T-helper 17 cell (primary cell): ENCODE results near the gene POC1A. TPM values are rescaled to one million over a fixed set of nuclear protein-coding genes. Genes with fewer than 3 reads are reported as not detected.
A peak's percentile ranks its signal among the peaks of the same experiment; 100 is the strongest.

Experiments
- ATAC-seq: fragments of 150-1000 bp; cut with Tn5 transposase; 2 replicates; pipeline ENCODE4 v1.10.0; 2021; ENCODE audit warnings: mild to moderate bottlenecking, moderate library complexity
- DNase-seq, 3 donors: peaks; one replicate each; pipeline versions ENCODE4 v3.0.0 to v3.0.0-alpha.2; 2020 to 2021
- H3K9me3 ChIP-seq: one replicate; pipeline ENCODE4 v1.7.0; 2013; ENCODE audit warnings: low read length, mild to moderate bottlenecking; ENCODE audit not compliant: control insufficient read depth, poor library complexity, severe bottlenecking
- H3K27ac Mint-ChIP-seq: one replicate; pipeline ENCODE4 v1.8.0; 2022; ENCODE audit warnings: mild to moderate bottlenecking, moderate library complexity, mixed read lengths
- H3K27me3 Mint-ChIP-seq: one replicate; pipeline ENCODE4 v1.8.0; 2022; ENCODE audit warnings: mixed read lengths
- H3K36me3 Mint-ChIP-seq: one replicate; pipeline ENCODE4 v1.8.0; 2022; ENCODE audit warnings: low read depth, mixed read lengths
- H3K4me1 Mint-ChIP-seq: one replicate; pipeline ENCODE4 v1.8.0; 2022; ENCODE audit warnings: mild to moderate bottlenecking, mixed read lengths
- H3K4me3 Mint-ChIP-seq: one replicate; pipeline ENCODE4 v1.8.0; 2022; ENCODE audit warnings: mild to moderate bottlenecking, moderate library complexity, mixed read lengths
- total RNA-seq, 4 donors: library from RNA in 2 of 4; stranded (reverse) in 2 of 4; gene quantifications; one replicate each; pipeline ENCODE4 v1.2.3 and lab custom pipeline; 2022 to 2026

POC1A gene
- total RNA-seq, 2 donors from 2014 or later: 0.47 to 1.4 TPM

- DNase-seq: no peak
- Mint-ChIP-seq H3K27me3 (no peaks in the 10 kb centered on the region), H3K36me3 (no peaks in the 10 kb centered on the region), H3K27ac (no peak overlapping the region), H3K4me1 (peaks cover 2% of the 10 kb centered on the region), H3K4me3 (no peak overlapping the region)
- ATAC-seq: no peak
- no peaks in the 10 kb centered on the region for H3K9me3 ChIP-seq
Measured at GRCh38 chr3:52124766-52125165, 29.5 kb downstream of the POC1A start.

GRCh38 chr3:52124126-52124525 is 30.1 kb downstream of the POC1A start:
- Mint-ChIP-seq H3K4me3 (no peak overlapping the region), H3K27me3 (no peaks in the 10 kb centered on the region), H3K27ac (no peak overlapping the region), H3K4me1 (peaks cover 2% of the 10 kb centered on the region), H3K36me3 (no peaks in the 10 kb centered on the region)
- no peak for ATAC-seq
- H3K9me3 ChIP-seq: no peaks in the 10 kb centered on the region
- DNase-seq: no peak

GRCh38 chr3:52123106-52123725 is 31.0 kb downstream of the POC1A start:
- H3K4me1 Mint-ChIP-seq: peaks cover 2% of the 10 kb centered on the region
- H3K4me3 Mint-ChIP-seq: no peak overlapping the region
- no peak overlapping the region for H3K27ac Mint-ChIP-seq
- H3K9me3 ChIP-seq: no peaks in the 10 kb centered on the region
- DNase-seq (peak; percentile 66 to 74 (median 66)), ATAC-seq (peak; percentile 97)
- H3K27me3 Mint-ChIP-seq: no peaks in the 10 kb centered on the region
- no peaks in the 10 kb centered on the region for H3K36me3 Mint-ChIP-seq

- peaks cover 2% of the 10 kb centered on the region for H3K4me1 Mint-ChIP-seq
- peak overlapping the region; percentile 34 for H3K27ac Mint-ChIP-seq
- no peaks in the 10 kb centered on the region for H3K27me3 Mint-ChIP-seq
- ATAC-seq (no peak), DNase-seq (no peak)
- no peaks in the 10 kb centered on the region for H3K9me3 ChIP-seq
- no peaks in the 10 kb centered on the region for H3K36me3 Mint-ChIP-seq
- H3K4me3 Mint-ChIP-seq: no peak overlapping the region
Measured at GRCh38 chr3:52122491-52122890, 31.7 kb downstream of the POC1A start.

- DNase-seq: no peak
- Mint-ChIP-seq H3K4me3 (no peak overlapping the region), H3K36me3 (no peaks in the 10 kb centered on the region), H3K27ac (peak overlapping the region; percentile 34), H3K4me1 (peaks cover 2% of the 10 kb centered on the region), H3K27me3 (no peaks in the 10 kb centered on the region)
- no peaks in the 10 kb centered on the region for H3K9me3 ChIP-seq
- ATAC-seq: no peak
Measured at GRCh38 chr3:52121813-52122212, 32.4 kb downstream of the POC1A start.

- Mint-ChIP-seq H3K36me3 (no peaks in the 10 kb centered on the region), H3K4me1 (peaks cover 2% of the 10 kb centered on the region), H3K27me3 (no peaks in the 10 kb centered on the region), H3K27ac (peak overlapping the region; percentile 19), H3K4me3 (no peak overlapping the region)
- ATAC-seq (no peak), DNase-seq (no peak)
- no peaks in the 10 kb centered on the region for H3K9me3 ChIP-seq
Measured at GRCh38 chr3:52121464-52121805, 32.8 kb downstream of the POC1A start.

- H3K27me3 Mint-ChIP-seq: no peaks in the 10 kb centered on the region
- peak overlapping the region; percentile 19 for H3K4me3 Mint-ChIP-seq
- ATAC-seq (no peak), DNase-seq (no peak)
- peaks cover 2% of the 10 kb centered on the region for H3K4me1 Mint-ChIP-seq
- H3K36me3 Mint-ChIP-seq: no peaks in the 10 kb centered on the region
- no peaks in the 10 kb centered on the region for H3K9me3 ChIP-seq
- H3K27ac Mint-ChIP-seq: peak overlapping the region; percentile 19
Measured at GRCh38 chr3:52120556-52121463, 33.4 kb downstream of the POC1A start.

GRCh38 chr3:52119826-52120225 is 34.4 kb downstream of the POC1A start:
- DNase-seq: no peak
- H3K4me1 Mint-ChIP-seq: peaks cover 2% of the 10 kb centered on the region
- ATAC-seq: no peak

GRCh38 chr3:52119099-52119498 is 35.1 kb downstream of the POC1A start:
- Mint-ChIP-seq H3K36me3 (no peaks in the 10 kb centered on the region), H3K4me3 (no peak overlapping the region), H3K27ac (peak overlapping the region; percentile 49), H3K27me3 (no peaks in the 10 kb centered on the region), H3K4me1 (peaks cover 2% of the 10 kb centered on the region)
- no peak for DNase-seq
- ATAC-seq: no peak
- no peaks in the 10 kb centered on the region for H3K9me3 ChIP-seq

More at GRCh38 chr3:52119826-52120225, 34.4 kb downstream of the POC1A start:
- no peaks in the 10 kb centered on the region for H3K9me3 ChIP-seq
- Mint-ChIP-seq H3K27me3 (no peaks in the 10 kb centered on the region), H3K36me3 (no peaks in the 10 kb centered on the region), H3K27ac (no peak overlapping the region), H3K4me3 (no peak overlapping the region)

GRCh38 chr3:52118156-52118875 is 35.9 kb downstream of the POC1A start:
- peaks cover 2% of the 10 kb centered on the region for H3K4me1 Mint-ChIP-seq
- H3K27ac Mint-ChIP-seq: no peak overlapping the region
- ATAC-seq (no peak), DNase-seq (no peak)
- no peaks in the 10 kb centered on the region for H3K36me3 Mint-ChIP-seq
- no peaks in the 10 kb centered on the region for H3K27me3 Mint-ChIP-seq
- no peak overlapping the region for H3K4me3 Mint-ChIP-seq
- H3K9me3 ChIP-seq: no peaks in the 10 kb centered on the region

GRCh38 chr3:52117537-52117936 is 36.7 kb downstream of the POC1A start:
- H3K36me3 Mint-ChIP-seq: no peaks in the 10 kb centered on the region
- ATAC-seq: no peak
- H3K4me1 Mint-ChIP-seq: no peaks in the 10 kb centered on the region
- no peak overlapping the region for H3K27ac Mint-ChIP-seq
- no peaks in the 10 kb centered on the region for H3K27me3 Mint-ChIP-seq
- no peaks in the 10 kb centered on the region for H3K9me3 ChIP-seq
- DNase-seq: no peak
- no peak overlapping the region for H3K4me3 Mint-ChIP-seq

- Mint-ChIP-seq H3K27me3 (no peaks in the 10 kb centered on the region), H3K4me1 (no peaks in the 10 kb centered on the region), H3K36me3 (no peaks in the 10 kb centered on the region), H3K27ac (no peak overlapping the region), H3K4me3 (no peak overlapping the region)
- no peak for DNase-seq
- H3K9me3 ChIP-seq: no peaks in the 10 kb centered on the region
- no peak for ATAC-seq
Measured at GRCh38 chr3:52112056-52112455, 42.2 kb downstream of the POC1A start.

GRCh38 chr3:52110502-52110901 is 43.7 kb downstream of the POC1A start:
- ATAC-seq (no peak), DNase-seq (no peak)
- Mint-ChIP-seq H3K27ac (no peak overlapping the region), H3K4me3 (no peak overlapping the region), H3K27me3 (no peaks in the 10 kb centered on the region), H3K4me1 (peaks cover 2% of the 10 kb centered on the region), H3K36me3 (no peaks in the 10 kb centered on the region)
- no peaks in the 10 kb centered on the region for H3K9me3 ChIP-seq
